SK-N-SH (cell line): ENCODE data around the gene ENKUR. TPM values are rescaled to one million over a fixed set of nuclear protein-coding genes. Genes with fewer than 3 reads are reported as not detected.

Experiments
- CTCF ChIA-PET: fragments of 300-600, 350-600 bp; formaldehyde crosslinking; extraction: SDS; loops from one replicate; lab custom pipeline; 2021; lab: Yijun Ruan, JAX
- POLR2A ChIA-PET: fragments of 350-600 bp; sonication (Branson Sonifier 250); formaldehyde crosslinking; extraction: SDS; loops from one replicate; lab custom pipeline; 2020; ENCODE audit warnings: antibody characterized with exemption, inconsistent platforms; lab: Yijun Ruan, JAX
- DNase-seq: peaks from one replicate; pipeline ENCODE4 v3.0.0; 2012
- H2AFZ ChIP-seq: fragments of 200-600 bp; sonication (generic); 2 replicates; pipeline ENCODE4 v1.8.1; 2016; ENCODE audit warnings: antibody characterized with exemption, mild to moderate bottlenecking, low read depth
- H3F3A ChIP-seq: fragments of 200-600 bp; sonication (generic); replicated peaks from 2 replicates; pipeline ENCODE3; 2016; ENCODE audit warnings: antibody characterized with exemption, mild to moderate bottlenecking; ENCODE audit not compliant: insufficient read depth
- H3K27ac ChIP-seq, 2 experiments: fragments of 200-500 bp in 1 of 2; fragments of 200-600 bp in 1 of 2; sonication (Bioruptor generic) in 1 of 2; sonication (generic), shearing (Covaris generic) in 1 of 2; 2 replicates each; pipeline versions ENCODE4 v1.5.1 to v1.6.1; 2014 to 2016; ENCODE audit warnings: low read depth in 2 of 2, inconsistent platforms in 1 of 2, low read length in 1 of 2, mild to moderate bottlenecking in 1 of 2, mixed read lengths in 1 of 2
- H3K27me3 ChIP-seq: fragments of 200-600 bp; sonication (generic), shearing (Covaris generic); 2 replicates; pipeline ENCODE4 v1.6.1; 2016; ENCODE audit warnings: mixed run types; ENCODE audit not compliant: insufficient read depth
- H3K36me3 ChIP-seq, 2 experiments: fragments of 200-500 bp in 1 of 2; fragments of 200-600 bp in 1 of 2; sonication (Bioruptor generic) in 1 of 2; sonication (generic) in 1 of 2; replicated peaks in 1 of 2; 2 replicates each; pipeline versions ENCODE3 to v1.5.1; 2014 to 2016; ENCODE audit warnings: low read length in 1 of 2, mild to moderate bottlenecking in 1 of 2; ENCODE audit not compliant: insufficient read depth in 2 of 2, control insufficient read depth in 1 of 2
- H3K4me1 ChIP-seq, 2 experiments: fragments of 200-500 bp in 1 of 2; fragments of 200-600 bp in 1 of 2; sonication (Bioruptor generic) in 1 of 2; sonication (generic), shearing (Covaris generic) in 1 of 2; 2 replicates each; pipeline versions ENCODE4 v1.5.1 to v1.6.1; 2014 to 2016; ENCODE audit warnings: low read depth in 1 of 2, low read length in 1 of 2, mixed run types in 1 of 2; ENCODE audit not compliant: insufficient read depth in 2 of 2, control insufficient read depth in 1 of 2
- H3K4me2 ChIP-seq: fragments of 200-600 bp; sonication (generic), shearing (Covaris generic); 2 replicates; pipeline ENCODE4 v1.6.1; 2017; ENCODE audit warnings: mixed run types
- H3K4me3 ChIP-seq, 2 experiments: fragments of 200-500 bp in 1 of 2; fragments of 200-600 bp in 1 of 2; sonication (Bioruptor generic) in 1 of 2; sonication (generic), shearing (Covaris generic) in 1 of 2; 2 replicates each; pipeline versions ENCODE4 v1.5.1 to v1.8.1; 2014 to 2016; ENCODE audit warnings: low read depth in 2 of 2, inconsistent platforms in 1 of 2, low read length in 1 of 2, mild to moderate bottlenecking in 1 of 2, mixed read lengths in 1 of 2, moderate library complexity in 1 of 2
- H3K79me2 ChIP-seq: fragments of 200-600 bp; sonication (generic); 2 replicates; pipeline ENCODE4 v1.8.1; 2017; ENCODE audit warnings: mild to moderate bottlenecking; ENCODE audit not compliant: insufficient read depth
- H3K9ac ChIP-seq: fragments of 200-600 bp; sonication (generic); 2 replicates; pipeline ENCODE4 v1.6.1; 2017; ENCODE audit warnings: mixed run types
- H3K9me2 ChIP-seq: fragments of 200-600 bp; sonication (generic); 2 replicates; pipeline ENCODE4 v1.6.1; 2017; ENCODE audit warnings: mixed run types
- H3K9me3 ChIP-seq: fragments of 200-600 bp; sonication (generic); 2 replicates; pipeline ENCODE4 v1.6.1; 2017; ENCODE audit warnings: mixed run types, mild to moderate bottlenecking, moderate library complexity
- H4K20me1 ChIP-seq: fragments of 200-600 bp; sonication (generic); 2 replicates; pipeline ENCODE4 v1.6.1; 2017; ENCODE audit warnings: mild to moderate bottlenecking, mixed run types; ENCODE audit not compliant: insufficient read depth
- CHD2 ChIP-seq: fragments of 150-350 bp; IDR thresholded peaks from 2 replicates; pipeline ENCODE4 v1.6.1; 2018; ENCODE audit warnings: low read length; ENCODE audit not compliant: partially characterized antibody
- CTCF ChIP-seq: fragments of 200-600 bp; sonication (generic); IDR thresholded peaks from 2 replicates; pipeline ENCODE4 v1.6.1; 2017; ENCODE audit warnings: antibody characterized with exemption, mild to moderate bottlenecking, moderate library complexity
- ELF1 ChIP-seq: IDR thresholded peaks from 2 replicates; pipeline ENCODE4 v1.4.0; 2012
- FOXJ3 ChIP-seq: sonication (generic); formaldehyde crosslinking; IDR thresholded peaks from 2 replicates; pipeline ENCODE4 v1.5.1; 2020; ENCODE audit warnings: mild to moderate bottlenecking, missing genetic modification reagents
- GABPA ChIP-seq: IDR thresholded peaks from 2 replicates; pipeline ENCODE4 v1.4.0; 2012; ENCODE audit warnings: low read depth, mild to moderate bottlenecking
- JUND ChIP-seq: IDR thresholded peaks from 2 replicates; pipeline ENCODE4 v1.4.0; 2012
- MXI1 ChIP-seq: IDR thresholded peaks from 2 replicates; pipeline ENCODE4 v1.6.1; 2012; ENCODE audit warnings: mild to moderate bottlenecking, low read depth, low read length, improper control_type of control experiment
- NFIC ChIP-seq: IDR thresholded peaks from 2 replicates; pipeline ENCODE4 v1.4.0; 2012; ENCODE audit warnings: borderline replicate concordance
- NRF1 ChIP-seq: IDR thresholded peaks from 2 replicates; pipeline ENCODE4 v1.6.1; 2012; ENCODE audit warnings: low read depth, mild to moderate bottlenecking, low read length
- PBX3 ChIP-seq: IDR thresholded peaks from 2 replicates; pipeline ENCODE4; 2012
- RAD21 ChIP-seq: IDR thresholded peaks from 2 replicates; pipeline ENCODE4 v1.6.1; 2012; ENCODE audit warnings: mild to moderate bottlenecking, low read length
- RFX5 ChIP-seq: IDR thresholded peaks from 2 replicates; pipeline ENCODE4 v1.6.1; 2012; ENCODE audit warnings: mild to moderate bottlenecking, improper control_type of control experiment, low read length
- SIN3A ChIP-seq: IDR thresholded peaks from 2 replicates; pipeline ENCODE4 v1.6.1; 2012; ENCODE audit warnings: low read depth, mild to moderate bottlenecking, low read length, moderate library complexity, borderline replicate concordance
- SMC3 ChIP-seq: IDR thresholded peaks from 2 replicates; pipeline ENCODE4 v1.6.1; 2012; ENCODE audit warnings: low read depth, low read length, improper control_type of control experiment
- USF1 ChIP-seq: IDR thresholded peaks from 2 replicates; pipeline ENCODE4 v1.4.0; 2012; ENCODE audit warnings: low read depth, borderline replicate concordance
- USF2 ChIP-seq: fragments of 150-350 bp; IDR thresholded peaks from 2 replicates; pipeline ENCODE4 v1.6.1; 2017; ENCODE audit warnings: antibody characterized with exemption, low read length, low read depth, borderline replicate concordance
- YY1 ChIP-seq: IDR thresholded peaks from 2 replicates; pipeline ENCODE4 v1.4.0; 2012; ENCODE audit warnings: low read depth, mild to moderate bottlenecking
- ZBTB33 ChIP-seq: IDR thresholded peaks from 2 replicates; pipeline ENCODE4 v1.4.0; 2012; ENCODE audit warnings: low read depth, borderline replicate concordance
- WGBS: methylation state at CpG from one replicate; pipeline ENCODE4 v1.1.6; 2017; ENCODE audit warnings: low lambda C conversion rate; 5-methylcytosine and 5-hydroxymethylcytosine counted together
- polyA plus RNA-seq, 3 experiments: library from polyadenylated mRNA; depleted of rRNA; stranded (reverse); fragments of >200 nt; gene quantifications; 2 replicates each; pipeline ENCODE4 v1.2.3, GENCODE V29; 2012

The ENKUR gene
- polyA plus RNA-seq, 1 of the 3 experiments (the other 2 are of a cell fraction) = 0.13 TPM

GRCh38 chr10:25038325-25038724 is 22.4 kb upstream of the ENKUR start:
- Histone ChIP-seq H3F3A (no peaks in the 10 kb centered on the region), H3K4me2 (no peak overlapping the region), H3K27ac (no peak overlapping the region), H3K9me3 (no peaks in the 10 kb centered on the region), H3K79me2 (no peaks in the 10 kb centered on the region), H3K9ac (no peak overlapping the region), H3K9me2 (no peaks in the 10 kb centered on the region), H4K20me1 (no peaks in the 10 kb centered on the region), H2AFZ (no peak overlapping the region), H3K4me1 (no peaks in the 10 kb centered on the region), H3K36me3 (no peaks in the 10 kb centered on the region)
- CTCF ChIA-PET = interaction anchor here (0.6 to 3.3 kb wide), 3 partner anchors 13 to 43 kb away, joined by 3 to 10 read pairs (median 4); no protein-coding TSS in a partner anchor
- no peak for DNase-seq
- POLR2A ChIA-PET = no interaction called here
- 41% methylated on average over 2 of the region's 2 CpGs for WGBS
- no peak for TF ChIP-seq SMC3
- TF ChIP-seq RFX5 = no peak
- TF ChIP-seq, all 33 proteins: peak for 0
- Histone ChIP-seq H3K27me3 (no peaks in the 10 kb centered on the region), H3K4me3 (no peak overlapping the region)

- CTCF ChIA-PET = interaction anchor here (1.2 kb wide), 1 partner anchor 45 kb away, joined by 4 read pairs; no protein-coding TSS in a partner anchor
- Histone ChIP-seq H3K9me3 (no peaks in the 10 kb centered on the region), H2AFZ (no peak overlapping the region)
- DNase-seq = no peak
- TF ChIP-seq PBX3 (no peak), RFX5 (no peak), USF2 (no peak), ELF1 (no peak), USF1 (no peak), MXI1 (no peak), SIN3A (no peak), SMC3 (no peak), FOXJ3 (CRISPR knock-in tag) (no peak), RAD21 (no peak), ZBTB33 (no peak), NFIC (no peak), JUND (no peak), YY1 (no peak), NRF1 (no peak), CTCF (no peak), CHD2 (no peak), GABPA (no peak)
- TF ChIP-seq, all 33 proteins: peak for 0
- no peak overlapping the region for H3K4me2 ChIP-seq
- H3K4me3 ChIP-seq = no peak overlapping the region
- H3K27me3 ChIP-seq = no peaks in the 10 kb centered on the region
- no peaks in the 10 kb centered on the region for H3K4me1 ChIP-seq
- no peaks in the 10 kb centered on the region for H3K79me2 ChIP-seq
- 64% methylated on average over 3 of the region's 3 CpGs for WGBS
- H3K9ac ChIP-seq = no peak overlapping the region
- POLR2A ChIA-PET = no interaction called here
- H3F3A ChIP-seq = no peaks in the 10 kb centered on the region
- H3K36me3 ChIP-seq = no peaks in the 10 kb centered on the region
- no peaks in the 10 kb centered on the region for H4K20me1 ChIP-seq
- no peak overlapping the region for H3K27ac ChIP-seq
- no peaks in the 10 kb centered on the region for H3K9me2 ChIP-seq
These were observed 20.4 kb upstream of the ENKUR start for GRCh38 chr10:25036381-25036780.
